ENCODE data around the gene GPATCH4. TPM values are rescaled to one million over a fixed set of nuclear protein-coding genes. Genes with fewer than 3 reads are reported as not detected.

The GPATCH4 gene
- total RNA-seq, 1 donor from 2014 or later: 26.2 TPM

- peaks cover 3% of the 10 kb centered on the region for H3K4me1 Mint-ChIP-seq (ENCODE audit: low read depth)
- no peaks in the 10 kb centered on the region for H3K36me3 Mint-ChIP-seq (ENCODE audit: insufficient read depth)
- TF ChIP-seq, protein P1, sequence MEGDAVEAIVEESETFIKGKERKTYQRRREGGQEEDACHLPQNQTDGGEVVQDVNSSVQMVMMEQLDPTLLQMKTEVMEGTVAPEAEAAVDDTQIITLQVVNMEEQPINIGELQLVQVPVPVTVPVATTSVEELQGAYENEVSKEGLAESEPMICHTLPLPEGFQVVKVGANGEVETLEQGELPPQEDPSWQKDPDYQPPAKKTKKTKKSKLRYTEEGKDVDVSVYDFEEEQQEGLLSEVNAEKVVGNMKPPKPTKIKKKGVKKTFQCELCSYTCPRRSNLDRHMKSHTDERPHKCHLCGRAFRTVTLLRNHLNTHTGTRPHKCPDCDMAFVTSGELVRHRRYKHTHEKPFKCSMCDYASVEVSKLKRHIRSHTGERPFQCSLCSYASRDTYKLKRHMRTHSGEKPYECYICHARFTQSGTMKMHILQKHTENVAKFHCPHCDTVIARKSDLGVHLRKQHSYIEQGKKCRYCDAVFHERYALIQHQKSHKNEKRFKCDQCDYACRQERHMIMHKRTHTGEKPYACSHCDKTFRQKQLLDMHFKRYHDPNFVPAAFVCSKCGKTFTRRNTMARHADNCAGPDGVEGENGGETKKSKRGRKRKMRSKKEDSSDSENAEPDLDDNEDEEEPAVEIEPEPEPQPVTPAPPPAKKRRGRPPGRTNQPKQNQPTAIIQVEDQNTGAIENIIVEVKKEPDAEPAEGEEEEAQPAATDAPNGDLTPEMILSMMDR (IDR thresholded peaks at IDR 0.05; ENCODE audit: unreplicated experiment): no peak
- H3K27me3 Mint-ChIP-seq: peaks cover 77% of the 10 kb centered on the region
- H3K9me3 Mint-ChIP-seq (ENCODE audit: low read depth): no peaks in the 10 kb centered on the region
- no peak overlapping the region for H3K27ac Mint-ChIP-seq
- no peak for DNase-seq (ENCODE audit: low spot score, unreplicated experiment)
- peak overlapping the region; percentile 26 for H3K4me3 Mint-ChIP-seq (ENCODE audit: low read depth)
Measured at GRCh38 chr1:156622581-156623297, 21.5 kb upstream of the GPATCH4 start.

- DNase-seq (ENCODE audit: low spot score, unreplicated experiment): no peak
- Mint-ChIP-seq H3K27me3 (peaks cover 68% of the 10 kb centered on the region), H3K4me3 (ENCODE audit: low read depth) (no peak overlapping the region), H3K4me1 (ENCODE audit: low read depth) (peaks cover 4% of the 10 kb centered on the region), H3K9me3 (ENCODE audit: low read depth) (no peaks in the 10 kb centered on the region), H3K36me3 (ENCODE audit: insufficient read depth) (no peaks in the 10 kb centered on the region), H3K27ac (no peak overlapping the region)
- TF ChIP-seq, protein P1 (IDR thresholded peaks at IDR 0.05; ENCODE audit: unreplicated experiment): no peak
Measured at GRCh38 chr1:156619582-156619955, 18.3 kb upstream of the GPATCH4 start.

DNA sequence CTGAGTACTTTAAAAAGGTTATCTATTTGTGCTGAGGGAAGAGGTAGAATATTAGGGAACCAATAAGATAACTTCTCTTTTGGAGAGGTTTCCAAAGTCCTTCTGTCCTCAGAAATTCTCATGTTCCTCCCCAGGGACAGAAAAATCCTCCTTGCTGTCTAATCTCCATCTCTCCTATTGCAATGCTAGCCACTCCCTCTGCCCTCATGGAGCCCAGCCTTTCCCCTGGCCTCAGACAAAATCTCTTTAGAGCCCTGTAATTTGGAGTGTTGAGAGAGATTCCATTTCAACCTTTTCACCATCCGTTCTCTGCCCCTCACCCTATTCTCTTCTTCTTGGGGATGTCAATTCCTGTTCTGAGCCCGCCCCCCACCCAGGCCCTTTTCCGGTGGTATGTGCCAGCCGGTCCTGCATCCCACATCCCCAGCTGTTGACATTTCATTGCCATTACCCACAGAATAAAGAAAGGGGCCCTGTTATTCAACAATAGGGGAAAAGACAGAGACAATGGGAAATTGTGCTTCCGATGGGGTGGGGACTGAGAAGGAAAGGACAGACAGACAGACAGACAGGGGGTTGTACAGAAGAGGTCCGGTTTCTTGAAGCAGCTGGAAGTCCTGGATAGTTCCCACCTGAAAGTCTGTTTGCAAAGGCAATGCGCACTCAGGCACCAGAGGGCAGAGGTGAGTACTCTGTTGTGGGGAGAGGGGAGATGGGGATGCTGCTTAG, 17.7 kb upstream of the GPATCH4 start, which contains the start of gene HAPLN2:
TSS of gene HAPLN2 (plus strand) at position 563 of the 729 bp plus-strand sequence. CDS start 4,076 bp downstream, outside the sequence.
- peaks cover 65% of the 10 kb centered on the region for H3K27me3 Mint-ChIP-seq
- no peaks in the 10 kb centered on the region for H3K36me3 Mint-ChIP-seq (ENCODE audit: insufficient read depth)
- DNase-seq (ENCODE audit: low spot score, unreplicated experiment): peak; percentile 32
- no peaks in the 10 kb centered on the region for H3K9me3 Mint-ChIP-seq (ENCODE audit: low read depth)
- peaks cover 4% of the 10 kb centered on the region for H3K4me1 Mint-ChIP-seq (ENCODE audit: low read depth)
- H3K4me3 Mint-ChIP-seq (ENCODE audit: low read depth): no peak within 1 kb of the TSS
- TF ChIP-seq, protein P1 (IDR thresholded peaks at IDR 0.05; ENCODE audit: unreplicated experiment): peak; percentile 62
- no peak within 1 kb of the TSS for H3K27ac Mint-ChIP-seq

- no peak overlapping the region for H3K27ac Mint-ChIP-seq
Measured at GRCh38 chr1:156616463-156616862, 15.2 kb upstream of the GPATCH4 start.

DNA sequence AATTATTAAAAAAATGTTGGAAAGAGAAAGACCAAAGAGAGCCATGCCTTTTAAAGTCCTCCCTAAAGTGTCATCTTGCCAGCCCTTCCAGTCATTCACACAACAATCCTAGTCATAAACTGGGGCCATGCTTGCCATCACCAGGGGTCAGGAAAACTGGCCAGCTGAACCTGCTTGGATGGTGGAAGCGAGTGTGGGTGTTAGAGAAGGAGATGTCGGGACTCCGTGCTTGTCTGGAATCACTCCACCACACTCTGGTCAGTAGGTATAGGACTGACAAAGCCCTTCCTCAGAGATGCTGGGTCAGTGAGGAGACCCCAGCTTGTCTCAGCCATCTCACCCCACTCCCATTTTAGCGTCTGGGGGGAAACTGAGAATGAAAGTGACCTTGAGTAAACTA, 14.7 kb upstream of the GPATCH4 start:
- DNase-seq (ENCODE audit: low spot score, unreplicated experiment): no peak
- Mint-ChIP-seq H3K27me3 (peaks cover 42% of the 10 kb centered on the region), H3K9me3 (ENCODE audit: low read depth) (no peaks in the 10 kb centered on the region), H3K27ac (no peak overlapping the region), H3K36me3 (ENCODE audit: insufficient read depth) (no peaks in the 10 kb centered on the region), H3K4me1 (ENCODE audit: low read depth) (peaks cover 11% of the 10 kb centered on the region), H3K4me3 (ENCODE audit: low read depth) (no peak overlapping the region)
- TF ChIP-seq, protein P1 (IDR thresholded peaks at IDR 0.05; ENCODE audit: unreplicated experiment): no peak

More at GRCh38 chr1:156616463-156616862, 15.2 kb upstream of the GPATCH4 start:
- H3K4me1 Mint-ChIP-seq (ENCODE audit: low read depth): peaks cover 11% of the 10 kb centered on the region
- no peaks in the 10 kb centered on the region for H3K36me3 Mint-ChIP-seq (ENCODE audit: insufficient read depth)
- H3K27me3 Mint-ChIP-seq: peaks cover 47% of the 10 kb centered on the region
- H3K9me3 Mint-ChIP-seq (ENCODE audit: low read depth): no peaks in the 10 kb centered on the region
- TF ChIP-seq, protein P1 (IDR thresholded peaks at IDR 0.05; ENCODE audit: unreplicated experiment): no peak
- no peak overlapping the region for H3K4me3 Mint-ChIP-seq (ENCODE audit: low read depth)
- DNase-seq (ENCODE audit: low spot score, unreplicated experiment): no peak
